GM10847 (cell line): ENCODE results near the gene RAB44.

Source experiments
- POLR2A ChIP-seq: IDR thresholded peaks from 2 replicates; pipeline ENCODE4 v1.6.1; 2011; ENCODE audit not compliant: insufficient read length; ENCODE audit errors: extremely low read depth

RAB44 gene

DNA sequence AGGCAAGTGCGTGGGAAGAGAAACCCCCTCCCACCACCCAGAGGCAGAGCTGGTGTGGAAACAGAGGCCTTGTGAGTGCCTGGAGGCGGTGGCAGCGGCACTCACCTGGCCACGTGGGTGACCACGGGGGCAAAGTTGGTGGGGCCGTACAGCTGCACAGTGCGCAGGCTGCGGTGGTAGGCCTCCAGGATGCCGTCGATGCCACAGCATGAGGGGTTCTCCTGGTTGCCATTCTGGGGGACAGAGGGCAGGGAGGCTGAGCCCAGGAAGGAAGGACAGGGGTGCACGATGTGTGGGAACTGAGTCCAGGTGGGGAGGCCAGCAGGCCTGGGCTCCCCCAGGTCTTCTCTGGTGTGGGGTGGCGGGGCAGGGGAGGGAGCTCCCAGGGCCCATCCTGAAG, 47.7 kb downstream of the RAB44 start:
- TF ChIP-seq POLR2A, result no peak

DNA sequence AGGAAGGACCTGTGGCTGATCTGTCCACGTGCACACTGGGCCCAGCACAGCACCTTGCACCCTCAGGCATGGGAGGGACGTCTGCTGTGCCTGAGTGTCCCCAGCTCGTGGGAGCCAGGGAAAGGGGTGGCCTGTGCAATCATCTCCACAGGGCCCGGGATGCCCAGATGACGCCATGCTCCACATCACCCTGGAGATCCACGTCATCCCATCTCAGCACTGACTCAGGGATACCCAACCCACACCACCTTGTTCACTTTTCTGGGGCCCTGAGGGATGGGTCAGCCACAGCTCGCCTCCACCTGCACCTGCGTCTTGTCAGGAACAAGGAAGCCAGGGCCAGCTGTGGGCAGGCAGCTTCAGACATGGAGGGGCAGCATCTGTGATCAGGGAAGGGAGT, 48.2 kb downstream of the RAB44 start:
- no peak for TF ChIP-seq POLR2A

DNA sequence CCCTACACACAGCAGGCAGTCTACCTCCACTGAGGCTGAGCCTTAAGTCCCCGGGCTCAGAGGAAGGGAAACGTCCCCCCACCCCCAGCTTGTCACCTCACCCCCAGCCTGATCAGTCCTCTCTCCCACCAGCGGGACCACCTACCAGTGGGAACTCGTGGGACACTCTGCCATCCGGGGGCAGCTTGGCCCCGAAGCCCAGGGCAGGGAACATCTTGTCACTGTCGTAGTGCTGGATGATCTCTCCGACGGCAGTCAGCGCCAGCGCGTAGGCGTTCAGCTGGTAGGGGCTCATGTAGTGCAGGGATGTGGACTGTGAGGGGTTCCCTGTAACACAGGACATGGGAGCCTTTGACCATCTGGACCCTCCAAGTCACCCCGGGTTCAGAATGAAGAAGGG, 48.6 kb downstream of the RAB44 start:
- no peak for TF ChIP-seq POLR2A

DNA sequence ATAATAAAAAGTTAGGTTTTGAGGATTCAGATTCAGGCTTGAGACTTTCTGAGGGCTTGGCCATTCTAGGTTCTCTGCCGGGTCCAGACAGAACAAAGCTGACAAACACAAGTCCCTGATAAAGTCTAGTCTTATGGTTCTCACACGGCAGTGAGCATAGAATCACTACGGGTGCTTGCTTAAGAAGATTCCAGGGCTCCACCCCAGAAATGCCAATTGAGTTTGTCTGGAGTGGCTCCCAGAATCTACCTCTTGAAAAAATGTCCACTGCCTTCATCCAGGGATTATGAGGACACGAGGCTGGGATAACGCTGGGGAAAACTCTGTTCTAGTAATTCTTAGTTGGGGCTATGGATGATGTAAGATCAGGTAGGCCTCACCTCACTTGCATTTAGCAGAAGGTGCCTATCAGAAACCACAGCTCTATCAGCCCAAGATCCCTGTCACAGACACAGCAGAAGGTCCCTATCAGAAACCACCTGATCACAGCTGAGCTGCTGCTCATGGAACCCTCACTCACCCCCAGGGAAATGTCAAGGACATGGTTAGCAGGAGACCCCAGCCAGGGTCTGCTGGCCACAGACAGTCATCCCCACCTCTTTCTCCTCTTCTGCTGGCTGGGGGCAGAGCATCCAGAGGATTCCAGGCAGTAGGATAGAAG, 52.3 kb downstream of the RAB44 start:
- TF ChIP-seq POLR2A, result no peak

DNA sequence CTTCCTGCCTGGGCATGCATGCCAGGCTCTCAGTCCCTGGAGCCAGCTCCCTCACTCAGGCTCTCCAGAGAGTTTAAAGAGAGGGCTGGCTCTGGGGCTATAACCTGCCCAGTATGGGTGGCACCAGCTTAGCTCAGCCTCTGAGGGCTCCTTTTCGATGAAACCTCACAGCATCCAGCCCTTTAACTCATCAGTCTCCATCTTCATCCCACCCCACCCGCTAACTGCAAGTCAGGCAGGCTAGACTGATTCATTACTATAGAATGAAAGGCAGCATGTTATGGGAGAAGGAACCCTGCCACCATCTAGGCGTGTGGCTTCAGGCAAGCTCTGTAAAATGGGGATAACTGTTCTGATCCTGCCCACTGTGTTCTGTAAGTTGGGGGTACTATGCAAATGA, 53.5 kb downstream of the RAB44 start:
- no peak for TF ChIP-seq POLR2A

DNA sequence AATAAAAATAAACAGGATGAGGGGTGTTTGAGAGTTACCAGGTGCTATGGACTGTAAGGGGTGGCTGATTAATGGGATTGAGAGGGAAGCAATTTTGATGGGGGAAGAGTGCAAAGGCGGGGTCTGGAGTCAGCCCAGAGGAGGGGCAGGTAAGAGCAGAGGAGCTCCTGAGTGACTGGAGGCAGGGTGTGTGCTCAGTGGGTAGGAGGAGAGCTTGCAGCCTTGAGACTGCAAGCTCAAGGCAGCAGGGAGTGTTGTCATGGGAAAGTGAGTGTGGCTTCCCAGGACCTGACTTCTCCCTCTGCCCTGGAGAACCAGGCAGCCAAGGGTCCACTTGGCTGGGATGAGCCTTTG, 54.2 kb downstream of the RAB44 start:
- TF ChIP-seq POLR2A, result no peak

DNA sequence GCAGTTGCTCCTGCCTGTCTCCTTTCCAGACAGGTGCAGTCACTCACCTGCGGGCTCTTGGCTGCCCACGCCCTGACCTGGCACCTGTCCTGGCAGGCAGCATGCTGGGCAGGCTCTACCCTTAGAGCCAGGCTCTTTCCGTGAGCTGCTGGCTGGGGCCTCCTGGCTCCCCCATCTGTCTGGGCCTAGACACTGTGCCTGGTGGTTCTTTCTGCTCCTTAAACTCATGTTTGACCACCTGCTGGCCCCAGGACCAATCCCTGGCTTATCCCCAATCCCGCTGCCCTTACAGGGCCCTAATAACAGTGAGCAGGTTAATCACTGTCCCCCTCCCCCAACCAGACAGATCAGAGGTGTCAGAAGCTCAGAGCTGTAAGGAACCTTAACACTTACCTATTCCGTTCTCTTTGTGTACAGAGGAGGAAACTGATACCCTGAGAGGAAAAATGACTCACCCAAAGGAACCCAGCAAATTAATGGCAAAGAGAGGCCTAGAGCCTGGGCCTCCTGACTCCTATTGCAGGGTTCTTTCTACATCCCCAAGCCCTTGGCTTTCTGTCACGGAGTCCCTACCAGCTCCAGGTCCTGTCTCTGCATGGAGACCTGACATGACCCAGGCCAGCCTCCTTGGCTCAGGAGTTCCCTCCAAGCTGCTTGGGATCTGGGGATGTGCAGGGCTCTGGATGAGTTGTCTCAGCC, 54.7 kb downstream of the RAB44 start:
- no peak for TF ChIP-seq POLR2A

DNA sequence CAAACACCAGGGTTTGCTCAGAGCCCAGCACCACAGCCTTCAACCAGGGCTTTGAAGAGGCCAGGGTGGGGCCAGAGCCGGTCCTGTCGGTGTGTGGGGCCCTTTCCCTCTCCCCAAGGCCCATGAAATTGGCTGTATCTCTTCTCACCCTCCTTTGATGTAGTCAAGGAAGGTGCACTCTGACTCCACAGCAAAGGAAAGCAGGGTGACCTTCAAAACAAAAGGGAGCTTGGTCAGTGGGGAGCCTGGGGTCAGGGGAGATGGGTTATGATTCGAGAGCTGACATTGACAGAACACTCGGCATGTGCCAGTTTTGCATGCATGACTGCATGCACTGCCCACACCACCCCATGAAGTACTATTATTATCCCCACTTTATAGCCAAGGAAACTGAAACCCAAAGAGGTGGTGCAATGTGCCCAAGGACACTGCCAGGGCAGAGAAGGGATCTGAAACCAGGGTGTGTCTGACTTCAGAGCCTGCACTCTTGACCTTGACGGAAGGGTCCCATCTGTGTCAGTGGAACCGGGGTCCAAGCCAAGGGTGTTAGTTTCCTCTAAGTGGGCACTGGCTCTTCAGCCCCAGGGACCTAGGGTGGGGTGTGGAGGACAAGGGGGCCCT, 55.4 kb downstream of the RAB44 start:
- no peak for TF ChIP-seq POLR2A

DNA sequence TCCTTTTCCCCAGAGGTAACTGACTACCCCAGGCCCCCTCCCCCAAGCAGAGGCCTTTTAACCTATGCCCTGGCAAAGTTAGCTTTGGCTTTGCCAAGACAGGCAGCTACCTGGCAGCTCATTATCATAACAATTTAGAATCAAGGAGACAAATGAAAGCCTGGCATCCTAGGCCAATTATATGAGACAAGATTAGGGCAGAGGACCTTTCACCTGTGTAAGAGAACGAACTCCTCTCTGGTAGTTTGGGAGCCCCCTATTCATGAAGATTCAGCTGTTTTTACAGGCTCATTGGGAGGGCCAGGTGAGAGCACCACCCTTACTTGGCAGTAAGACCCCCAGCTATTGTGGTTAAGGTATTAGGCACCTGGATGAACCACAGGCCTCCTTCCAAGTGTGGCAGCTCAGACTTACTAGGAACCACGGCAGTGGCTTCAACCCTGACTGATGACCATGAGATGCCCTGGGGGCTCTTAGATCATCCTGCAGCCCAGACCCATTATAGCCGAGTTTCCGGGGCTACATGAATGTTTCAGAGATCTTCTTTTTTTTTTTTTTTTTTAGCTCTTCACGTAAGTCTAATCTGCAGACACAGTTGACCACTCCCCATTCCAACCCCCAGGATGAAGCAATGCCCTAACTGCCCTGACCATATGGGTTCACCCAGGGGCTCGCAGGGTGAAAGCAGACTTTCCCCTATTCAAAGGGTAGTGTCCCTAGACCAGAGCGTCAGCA, 56.2 kb downstream of the RAB44 start:
- TF ChIP-seq POLR2A, result no peak

DNA sequence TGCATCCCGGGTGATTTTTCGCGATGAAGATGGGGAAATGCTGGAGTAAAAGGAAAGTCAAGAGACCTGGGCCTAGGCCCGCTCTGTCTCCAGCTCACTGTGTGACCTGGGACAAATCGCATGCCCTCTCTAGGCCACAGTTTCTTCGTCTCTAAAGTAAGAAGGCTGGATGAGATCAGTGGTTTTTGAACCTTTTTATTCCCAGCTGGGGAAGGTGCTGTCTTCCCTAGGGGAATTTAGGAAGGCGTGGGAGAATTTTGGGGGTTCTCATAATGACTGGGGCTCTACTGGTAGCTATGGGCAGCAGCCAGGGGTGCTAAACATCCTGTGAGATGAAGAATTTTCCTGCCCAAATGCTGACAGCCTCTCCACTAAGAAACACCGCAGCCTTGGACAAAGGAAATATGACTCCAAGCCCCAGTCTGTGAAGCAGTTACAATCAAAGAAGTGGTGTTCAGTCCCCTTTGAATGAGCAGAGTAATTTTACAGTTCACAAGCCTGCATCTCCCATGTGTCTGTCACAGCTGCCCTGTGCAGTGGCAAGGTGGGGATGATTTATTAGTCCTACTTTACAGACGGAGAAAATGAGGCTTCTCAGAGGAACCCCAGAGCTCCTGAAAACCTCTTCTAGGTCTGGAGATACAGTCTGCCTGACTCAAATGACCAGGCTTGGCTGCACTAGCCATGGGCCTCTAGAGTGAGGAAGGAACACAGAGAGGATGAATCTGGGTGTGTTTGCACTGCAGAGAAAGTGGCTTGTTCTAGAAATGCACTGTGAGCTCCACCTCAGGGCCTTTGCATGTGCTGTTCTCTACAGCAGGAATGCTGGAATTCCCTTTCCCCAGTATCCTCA, 57.2 kb downstream of the RAB44 start:
- TF ChIP-seq POLR2A, result no peak

DNA sequence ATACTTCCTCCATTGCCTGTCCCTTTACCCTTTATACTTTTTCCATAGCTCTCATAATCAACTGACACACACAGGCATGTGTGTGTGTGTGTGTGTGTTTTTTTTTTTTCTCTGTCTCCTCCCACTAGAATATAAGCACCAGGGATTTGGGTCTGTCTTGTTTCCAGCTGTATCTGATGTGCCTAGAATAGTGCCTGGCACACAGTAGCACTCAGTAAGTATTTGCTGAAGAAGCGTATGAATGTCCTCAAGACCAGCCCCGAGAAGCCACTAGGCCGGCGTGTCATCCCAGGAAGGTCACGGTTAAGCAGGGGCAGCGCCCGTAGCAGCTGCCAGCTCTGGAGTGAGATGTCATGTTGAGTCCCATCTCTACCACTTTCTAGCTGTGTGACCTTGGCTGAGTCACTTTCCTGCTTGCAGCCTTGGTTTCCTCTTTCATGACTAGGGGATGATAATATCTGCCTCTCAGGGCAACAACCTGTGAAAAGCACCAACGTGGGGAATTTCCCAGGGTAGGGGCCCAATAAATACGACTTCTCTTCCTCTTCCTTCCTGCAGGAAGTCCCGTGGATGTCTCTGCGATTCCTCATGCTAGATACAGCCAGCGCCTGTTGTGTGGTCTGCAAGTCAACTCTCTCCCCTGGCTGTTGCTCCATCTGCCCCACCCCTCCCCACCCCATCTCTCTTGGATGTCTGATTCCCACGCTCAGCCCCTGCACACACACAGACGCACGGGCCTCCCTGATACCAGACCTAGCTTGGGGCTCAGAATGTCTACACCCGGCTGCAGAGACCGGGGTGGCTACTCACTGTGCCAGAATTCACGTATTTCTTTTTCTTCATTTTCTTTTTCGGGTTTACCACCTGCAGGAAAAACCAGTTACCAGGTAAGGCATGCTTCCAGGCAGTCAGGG, 58.1 kb downstream of the RAB44 start:
- TF ChIP-seq POLR2A, result no peak

DNA sequence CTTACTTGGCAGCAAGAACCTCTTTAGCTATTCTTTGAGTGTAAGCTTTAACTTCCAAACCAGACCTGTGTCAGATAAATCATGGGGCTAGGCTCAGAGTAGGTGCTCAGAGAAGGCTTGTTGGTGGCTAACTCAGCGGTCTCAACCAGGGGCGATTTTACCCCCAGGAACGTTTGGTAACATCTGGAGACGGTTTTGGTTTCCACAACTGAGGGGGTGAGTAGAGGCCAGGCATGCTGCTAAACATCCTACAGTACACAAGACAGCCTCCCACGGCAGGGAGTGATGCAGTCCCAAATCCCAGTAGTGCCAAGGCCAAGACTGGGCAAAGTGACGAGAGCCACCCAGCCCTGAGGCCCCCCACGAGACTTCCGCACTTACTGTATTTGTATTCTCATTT, 59.2 kb downstream of the RAB44 start:
- no peak for TF ChIP-seq POLR2A

DNA sequence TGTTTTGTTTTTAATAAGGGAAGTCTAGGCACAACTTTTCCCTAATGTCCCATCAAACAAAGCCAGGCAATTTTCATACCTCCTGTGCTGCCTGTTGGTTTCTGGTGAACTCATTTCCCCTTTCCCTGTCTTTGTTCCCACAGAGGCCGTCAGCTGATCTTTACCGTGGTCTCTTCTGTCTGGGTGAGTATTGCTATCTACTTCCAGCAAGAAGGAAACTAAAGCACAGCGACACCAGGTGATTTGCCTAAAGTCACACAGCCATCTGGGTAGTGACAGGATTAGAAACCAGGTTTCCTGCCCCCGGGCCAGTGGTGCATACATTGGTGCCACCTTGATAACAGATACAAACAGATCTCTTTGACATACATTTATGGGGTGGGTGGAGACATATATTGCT, 59.6 kb downstream of the RAB44 start:
- peak; percentile 28 for TF ChIP-seq POLR2A

DNA sequence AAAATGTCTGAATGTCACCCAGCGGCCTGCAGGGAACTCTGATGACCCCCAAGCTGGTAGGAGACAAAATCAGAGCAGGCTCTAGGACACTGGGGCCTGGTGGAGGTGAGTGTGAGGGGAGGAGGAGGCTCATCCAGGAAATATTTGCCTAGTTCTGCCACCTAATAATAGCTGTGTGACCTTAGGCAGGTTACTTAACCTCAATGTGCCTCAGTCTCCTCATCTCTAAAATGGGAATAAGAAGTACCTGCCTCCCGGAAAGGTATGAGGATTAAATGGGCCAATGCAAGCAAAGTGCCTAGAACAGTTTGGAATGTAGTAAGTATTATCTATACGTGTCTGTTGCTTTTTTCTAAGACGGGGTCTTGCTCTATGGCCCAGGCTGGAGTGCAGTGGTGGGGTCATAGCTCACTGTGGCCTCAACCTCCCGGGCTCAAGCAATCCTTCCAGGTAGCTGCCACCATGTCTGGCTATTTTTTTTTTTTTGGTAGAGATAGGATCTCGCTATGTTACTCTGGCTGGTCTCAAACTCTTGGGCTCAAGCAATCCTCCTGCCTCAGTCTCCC, 60.4 kb downstream of the RAB44 start:
- no peak for TF ChIP-seq POLR2A
